HL-60 (cell line): ENCODE data around the gene ZNF423.

Experiments used
- DNase-seq, 2 experiments: peaks; one replicate each; pipeline ENCODE4 v3.0.0-alpha.2; 2010 to 2020; ENCODE audit warnings: low read depth in 1 of 2, low spot score in 1 of 2
- H3K27ac ChIP-seq: fragments of 250-450 bp; sonication (Bioruptor Pico); replicated peaks from 2 replicates; pipeline ENCODE4 v1.5.1; 2020; ENCODE audit warnings: mild to moderate bottlenecking, moderate library complexity
- H3K27me3 ChIP-seq: fragments of 250-450 bp; sonication (Bioruptor Pico); 2 replicates; pipeline ENCODE4 v1.5.1; 2021; ENCODE audit warnings: mild to moderate bottlenecking, moderate library complexity; ENCODE audit not compliant: insufficient read depth, poor library complexity, severe bottlenecking
- H3K4me3 ChIP-seq: replicated peaks from 2 replicates; pipeline ENCODE4 v1.5.1; 2011; ENCODE audit warnings: mild to moderate bottlenecking, control low read depth, low read length; ENCODE audit not compliant: insufficient read depth
- GABPA ChIP-seq: IDR thresholded peaks from 2 replicates; pipeline ENCODE4 v1.6.1; 2012; ENCODE audit warnings: low read depth
- POLR2AphosphoS5 ChIP-seq: IDR thresholded peaks from 2 replicates; pipeline ENCODE4 v1.6.1; 2012; ENCODE audit warnings: low read depth
- REST ChIP-seq: IDR thresholded peaks from 2 replicates; pipeline ENCODE4 v1.6.1; 2012; ENCODE audit warnings: low read depth; ENCODE audit not compliant: insufficient replicate concordance
- SPI1 ChIP-seq: IDR thresholded peaks from 2 replicates; pipeline ENCODE4 v1.6.1; 2012; ENCODE audit warnings: low read depth, mild to moderate bottlenecking, borderline replicate concordance
- TF ChIP-seq, protein P1 (sequence below): IDR thresholded peaks from one replicate; pipeline ENCODE4 v1.5.1; 2011; ENCODE audit warnings: low read length, control low read depth, inconsistent platforms; ENCODE audit not compliant: insufficient read depth

The ZNF423 gene

DNA sequence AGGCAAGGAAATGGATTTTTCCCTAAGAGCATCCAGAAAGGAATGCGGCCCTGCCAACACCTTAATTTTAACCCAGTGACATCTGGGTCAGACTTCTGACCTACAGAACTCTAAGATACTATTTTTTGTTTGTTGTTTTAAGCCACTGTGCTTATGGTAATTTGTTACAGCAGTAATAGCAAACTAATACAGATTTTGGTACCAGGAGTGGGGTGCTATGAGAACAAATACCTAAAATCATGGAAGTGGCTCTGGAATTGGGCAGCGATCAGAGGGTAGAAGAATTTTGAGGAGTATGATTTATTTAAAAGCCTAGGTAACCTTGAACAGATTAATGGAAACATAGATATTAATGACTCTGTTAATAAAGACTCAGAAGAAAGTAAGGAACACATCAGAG is 208.2 kb downstream of the ZNF423 start:
- Histone ChIP-seq H3K4me3 (no peak overlapping the region), H3K27me3 (no peaks in the 10 kb centered on the region), H3K27ac (no peak overlapping the region)
- TF ChIP-seq GABPA (no peak), SPI1 (no peak), POLR2AphosphoS5 (no peak)
- TF ChIP-seq, protein P1, sequence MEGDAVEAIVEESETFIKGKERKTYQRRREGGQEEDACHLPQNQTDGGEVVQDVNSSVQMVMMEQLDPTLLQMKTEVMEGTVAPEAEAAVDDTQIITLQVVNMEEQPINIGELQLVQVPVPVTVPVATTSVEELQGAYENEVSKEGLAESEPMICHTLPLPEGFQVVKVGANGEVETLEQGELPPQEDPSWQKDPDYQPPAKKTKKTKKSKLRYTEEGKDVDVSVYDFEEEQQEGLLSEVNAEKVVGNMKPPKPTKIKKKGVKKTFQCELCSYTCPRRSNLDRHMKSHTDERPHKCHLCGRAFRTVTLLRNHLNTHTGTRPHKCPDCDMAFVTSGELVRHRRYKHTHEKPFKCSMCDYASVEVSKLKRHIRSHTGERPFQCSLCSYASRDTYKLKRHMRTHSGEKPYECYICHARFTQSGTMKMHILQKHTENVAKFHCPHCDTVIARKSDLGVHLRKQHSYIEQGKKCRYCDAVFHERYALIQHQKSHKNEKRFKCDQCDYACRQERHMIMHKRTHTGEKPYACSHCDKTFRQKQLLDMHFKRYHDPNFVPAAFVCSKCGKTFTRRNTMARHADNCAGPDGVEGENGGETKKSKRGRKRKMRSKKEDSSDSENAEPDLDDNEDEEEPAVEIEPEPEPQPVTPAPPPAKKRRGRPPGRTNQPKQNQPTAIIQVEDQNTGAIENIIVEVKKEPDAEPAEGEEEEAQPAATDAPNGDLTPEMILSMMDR: no peak
- DNase-seq: no peak

DNA sequence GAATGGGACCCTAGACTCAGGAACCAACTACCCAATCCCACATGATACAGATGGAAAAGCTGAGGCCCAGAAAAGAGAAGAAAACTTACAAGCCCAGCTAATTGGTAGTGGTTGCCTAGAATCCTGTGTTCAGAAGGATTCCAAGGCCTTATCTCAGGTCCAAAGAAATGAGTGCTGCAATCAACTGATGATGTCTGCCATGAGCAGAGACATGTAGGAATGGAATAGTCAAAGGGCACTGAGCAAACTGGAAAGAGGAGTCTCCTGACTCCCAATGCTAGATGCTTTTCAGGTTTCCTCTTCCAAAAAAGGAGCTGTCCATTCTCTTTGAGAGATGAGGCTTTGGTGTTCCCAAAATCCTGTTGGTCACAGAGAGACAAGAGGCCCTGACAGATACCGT is 210.6 kb downstream of the ZNF423 start:
- TF ChIP-seq REST (no peak), POLR2AphosphoS5 (no peak), GABPA (no peak), SPI1 (no peak)
- TF ChIP-seq, protein P1: no peak
- Histone ChIP-seq H3K4me3 (no peak overlapping the region), H3K27ac (no peak overlapping the region), H3K27me3 (no peaks in the 10 kb centered on the region)
- DNase-seq: no peak

GRCh38 chr16:49644145-49644463 is 211.8 kb downstream of the ZNF423 start:
- DNase-seq: no peak
- Histone ChIP-seq H3K27me3 (no peaks in the 10 kb centered on the region), H3K4me3 (no peak overlapping the region), H3K27ac (no peak overlapping the region)
- no peak for TF ChIP-seq REST
- TF ChIP-seq SPI1: no peak
- no peak for TF ChIP-seq GABPA

DNA sequence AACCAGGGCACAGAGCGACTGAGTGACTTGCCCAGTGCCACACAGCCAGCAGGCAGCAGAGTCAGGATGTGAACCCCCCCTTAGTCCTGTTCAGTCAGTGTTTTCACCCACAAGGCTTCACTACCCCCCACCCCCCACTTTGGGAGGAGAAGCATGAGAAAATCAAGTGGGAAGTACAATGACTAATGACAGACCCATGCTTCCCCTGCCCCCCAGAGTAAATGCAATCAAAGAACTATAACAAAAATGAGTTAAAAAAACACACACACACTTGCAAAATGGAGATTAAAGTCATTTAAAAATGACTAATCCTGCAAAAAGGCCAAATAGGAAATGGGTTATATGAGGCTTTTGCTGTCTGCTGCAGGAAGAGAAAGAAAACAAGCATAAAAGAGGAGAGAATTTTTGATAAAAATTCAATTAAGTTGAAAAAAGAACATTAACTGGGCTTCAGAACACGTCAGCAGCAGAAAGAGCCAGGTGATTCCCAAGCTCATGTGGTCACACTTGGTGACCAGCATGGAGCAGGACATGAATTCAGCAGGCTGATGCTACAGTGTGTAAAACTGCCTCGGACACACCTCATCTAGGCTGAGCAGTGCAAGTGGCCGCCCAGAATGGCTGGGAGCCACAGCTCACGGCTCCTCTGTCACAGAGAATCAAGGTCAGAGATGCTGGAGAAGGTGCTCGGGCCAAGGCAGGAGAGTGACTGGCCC is 212.3 kb downstream of the ZNF423 start:
- Histone ChIP-seq H3K4me3 (no peak overlapping the region), H3K27ac (no peak overlapping the region), H3K27me3 (no peaks in the 10 kb centered on the region)
- TF ChIP-seq POLR2AphosphoS5 (no peak), REST (no peak), GABPA (no peak), SPI1 (no peak)
- TF ChIP-seq, protein P1: no peak
- DNase-seq: no peak
